Dermis microvascular lymphatic vessel endothelial cell (primary cell): Measurements from ENCODE around the gene ZNF117. TPM values are rescaled to one million over a fixed set of nuclear protein-coding genes. Genes with fewer than 3 reads are reported as not detected.
"Not testable (repeated sequence)": the region's sequence is repeated elsewhere in the genome, so short reads cannot be mapped to it uniquely, and the experiment has no call there.

Experiments
- DNase-seq, 2 donors: peaks; one replicate each; pipeline versions ENCODE4 v3.0.0 to v3.0.0-alpha.2; 2010; ENCODE audit warnings: low read depth in 2 of 2
- total RNA-seq: library from RNA; depleted of rRNA; stranded (reverse); fragments of >200 nt; gene quantifications from 2 replicates; pipeline ENCODE4 v1.2.1, GENCODE V29; 2014

The ZNF117 gene
- total RNA-seq, 1 donor from 2014 or later: 1.2 TPM

DNA sequence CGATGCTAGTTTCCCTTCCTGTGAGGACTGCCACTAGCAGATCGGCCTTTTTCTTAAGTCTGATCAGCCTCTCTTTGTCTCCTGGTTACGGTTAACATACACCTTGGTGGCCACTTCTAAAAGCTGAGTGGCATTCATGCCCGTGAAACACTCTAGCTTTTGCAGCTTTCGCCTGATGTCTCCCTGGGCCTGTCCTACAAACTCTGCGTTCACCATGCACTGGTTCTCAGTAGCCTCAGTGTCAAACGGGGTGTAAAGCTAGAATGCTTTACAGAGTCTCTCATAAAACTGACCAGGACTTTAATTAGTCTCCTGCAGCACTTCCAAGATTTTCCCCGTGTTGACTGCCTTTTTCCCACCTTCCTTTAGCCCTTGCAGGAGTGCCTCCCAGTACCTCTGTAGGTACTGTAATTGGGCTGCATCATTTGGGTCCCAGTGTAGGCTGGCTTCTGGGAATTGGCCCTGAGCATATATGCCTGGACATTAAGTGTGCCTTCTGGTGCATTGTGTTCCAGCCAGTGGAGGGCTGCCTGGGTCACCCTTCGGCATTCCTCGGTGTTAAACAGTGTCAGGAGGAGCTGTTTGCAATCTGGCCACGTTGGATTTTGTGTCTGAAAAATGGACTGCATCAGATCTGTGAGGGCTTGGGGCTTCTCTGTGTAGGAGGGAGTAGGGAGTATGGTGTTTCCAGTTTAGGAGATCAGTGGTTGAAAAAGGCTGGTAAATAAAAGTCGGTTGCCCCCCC lies 6.5 kb upstream of the ZNF117 start:
- no peak for DNase-seq

DNA sequence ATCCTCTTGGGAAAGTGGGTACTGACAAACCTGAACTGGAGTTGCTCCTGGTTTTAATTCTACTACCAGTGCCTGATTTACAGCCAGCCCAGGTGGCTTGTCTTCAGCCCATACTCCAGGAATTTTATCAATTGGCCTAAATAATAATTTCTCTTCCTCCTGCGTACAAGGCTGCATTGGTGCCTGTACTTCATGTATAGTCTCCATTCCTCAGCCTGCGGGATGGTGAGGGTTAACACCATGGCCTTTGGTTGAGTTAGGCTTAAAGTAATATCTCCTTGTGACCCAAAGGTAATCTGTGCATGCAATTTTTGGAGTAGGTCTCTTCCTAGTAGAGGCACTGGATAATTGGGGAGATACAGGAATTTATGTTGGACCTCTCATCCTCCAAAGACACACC lies 5.5 kb upstream of the ZNF117 start:
- DNase-seq: no peak

GRCh38 chr7:64993901-64994300 lies 3.1 kb upstream of the ZNF117 start:
- DNase-seq: no peak

- no peak for DNase-seq
Measured at GRCh38 chr7:64992971-64993370, 2.1 kb upstream of the ZNF117 start.

GRCh38 chr7:64990216-64990615 lies 620 bp downstream of the ZNF117 start:
- DNase-seq: no peak

DNA sequence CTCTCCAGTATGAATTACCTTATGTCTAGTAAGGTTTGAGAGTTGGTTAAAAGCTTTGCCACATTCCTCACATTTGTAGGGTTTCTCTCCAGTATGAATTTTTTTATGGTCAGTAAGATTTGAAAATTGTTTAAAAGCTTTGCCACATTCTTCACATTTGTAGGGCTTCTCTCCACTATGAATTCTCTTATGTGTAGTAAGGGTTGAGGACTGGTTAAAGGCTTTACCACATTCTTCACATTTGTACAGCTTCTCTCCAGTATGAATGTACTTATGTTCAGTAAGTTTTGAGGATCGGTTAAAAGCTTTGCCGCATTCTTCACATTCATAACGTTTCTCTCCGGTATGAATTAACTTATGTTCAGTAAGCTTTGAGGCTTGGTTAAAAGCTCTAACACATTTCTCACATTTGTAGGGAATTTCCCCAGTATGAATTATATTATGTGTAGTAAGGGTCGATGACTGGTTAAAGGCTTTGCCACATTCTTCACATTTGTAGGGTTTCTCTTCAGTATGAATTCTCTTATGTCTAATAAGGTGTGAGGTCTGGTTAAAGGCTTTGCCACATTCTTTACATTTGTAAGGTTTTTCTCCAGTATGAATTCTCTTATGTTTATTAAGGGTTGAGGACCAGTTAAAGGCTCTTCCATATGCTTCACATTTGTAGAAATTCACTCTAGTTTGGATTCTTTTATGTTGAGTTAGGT lies 12.2 kb downstream of the ZNF117 start:
- DNase-seq: no peak

DNA sequence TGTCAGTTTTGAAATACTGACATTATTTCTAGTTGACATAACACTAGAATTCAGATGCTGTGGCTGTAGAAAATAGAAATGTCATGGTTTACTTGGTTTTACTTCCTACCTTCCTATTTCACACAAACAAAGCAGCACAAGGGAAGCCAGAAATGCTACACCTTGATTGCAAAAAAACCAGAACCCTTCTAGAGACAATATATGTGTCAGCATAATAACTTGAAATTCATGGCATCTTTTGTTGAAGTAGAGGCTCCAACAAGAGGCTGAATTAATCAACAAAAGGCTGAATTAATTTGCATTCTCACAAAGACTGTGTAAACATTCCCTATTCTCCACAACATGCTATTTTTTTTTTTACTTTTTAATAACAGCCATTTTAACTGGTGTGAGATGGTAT lies 25.2 kb downstream of the ZNF117 start:
- no peak for DNase-seq

DNA sequence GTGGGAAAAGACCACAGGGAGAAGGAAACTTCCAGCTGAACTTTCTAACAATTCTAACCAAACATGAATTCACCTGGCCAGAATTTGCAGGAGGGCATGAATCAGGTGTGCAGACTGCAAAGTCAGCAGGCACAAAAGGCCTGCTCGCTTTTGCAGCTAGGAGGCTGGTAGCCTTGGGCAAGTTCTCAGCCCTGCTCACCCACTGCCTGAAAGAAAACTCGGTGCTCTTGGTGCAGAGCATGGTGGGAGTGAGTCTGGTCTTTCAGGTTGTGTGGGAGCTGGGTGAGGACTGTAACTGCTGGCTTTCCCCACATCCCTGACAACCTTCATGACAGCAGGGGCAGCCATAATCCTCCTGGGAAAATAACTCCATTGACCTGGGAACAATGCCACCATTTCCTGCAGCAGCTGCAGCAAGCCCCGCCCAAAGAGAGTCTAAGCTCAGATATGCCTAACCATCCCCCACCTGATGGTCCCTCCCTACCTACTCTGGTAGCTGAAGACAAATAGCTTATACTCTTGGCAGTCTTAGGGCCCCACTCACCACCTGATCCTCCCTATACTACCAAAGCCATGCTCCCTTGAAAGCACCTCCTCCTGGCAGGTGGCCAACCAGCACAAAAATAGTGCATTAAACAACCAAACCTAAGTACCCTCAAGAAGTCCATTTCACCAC lies 31.6 kb downstream of the ZNF117 start:
- DNase-seq: peak; percentile 5 to 50

DNA sequence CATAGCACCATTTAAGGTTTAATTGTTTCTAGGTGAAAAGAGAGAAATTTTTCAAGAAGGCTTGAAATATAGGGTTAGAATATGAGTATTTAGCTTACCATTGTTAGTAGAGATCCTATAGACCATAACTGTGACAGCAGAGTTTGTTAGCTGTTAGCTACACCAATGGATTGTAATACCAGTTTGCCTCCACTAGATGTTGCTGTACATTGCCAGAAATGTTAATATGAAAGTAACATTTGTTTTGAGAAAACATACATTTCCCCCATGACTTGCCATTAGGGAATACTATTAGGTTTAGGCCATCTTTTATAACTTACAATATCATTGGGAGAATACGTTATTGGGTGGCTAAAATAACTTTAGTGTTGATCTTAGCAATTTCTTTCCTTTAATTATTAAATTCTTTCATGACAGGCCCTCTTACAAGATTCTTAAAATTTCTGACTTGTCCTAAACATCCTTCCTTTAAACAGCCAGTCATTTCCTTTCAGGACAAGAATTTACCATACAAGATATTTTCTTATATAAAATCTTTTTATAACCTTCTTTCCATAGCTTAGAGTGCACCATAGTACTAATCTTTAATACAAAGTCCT lies 39.5 kb downstream of the ZNF117 start:
- DNase-seq: peak; percentile 46 to 61

GRCh38 chr7:64950673-64951072 lies 40.2 kb downstream of the ZNF117 start:
- DNase-seq: not testable (repeated sequence)

DNA sequence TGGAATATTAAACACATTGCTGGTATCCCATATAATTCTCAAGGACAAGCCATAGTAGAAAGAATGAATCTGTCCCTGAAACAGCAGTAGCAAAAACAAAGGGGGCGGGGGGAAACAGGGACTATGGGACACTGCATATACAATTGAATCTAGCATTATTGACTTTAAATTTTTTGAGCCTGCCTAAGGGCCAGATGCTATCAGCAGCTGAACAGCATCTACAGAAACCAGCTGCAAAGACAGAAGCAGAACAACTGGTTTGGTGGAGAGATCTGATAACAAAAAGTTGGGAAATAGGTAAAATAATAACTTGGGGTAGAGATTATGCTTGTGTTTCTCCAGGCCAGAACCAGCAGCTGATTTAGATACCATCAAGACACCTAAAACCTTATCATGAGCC lies 42.1 kb downstream of the ZNF117 start:
- DNase-seq: not testable (repeated sequence)

DNA sequence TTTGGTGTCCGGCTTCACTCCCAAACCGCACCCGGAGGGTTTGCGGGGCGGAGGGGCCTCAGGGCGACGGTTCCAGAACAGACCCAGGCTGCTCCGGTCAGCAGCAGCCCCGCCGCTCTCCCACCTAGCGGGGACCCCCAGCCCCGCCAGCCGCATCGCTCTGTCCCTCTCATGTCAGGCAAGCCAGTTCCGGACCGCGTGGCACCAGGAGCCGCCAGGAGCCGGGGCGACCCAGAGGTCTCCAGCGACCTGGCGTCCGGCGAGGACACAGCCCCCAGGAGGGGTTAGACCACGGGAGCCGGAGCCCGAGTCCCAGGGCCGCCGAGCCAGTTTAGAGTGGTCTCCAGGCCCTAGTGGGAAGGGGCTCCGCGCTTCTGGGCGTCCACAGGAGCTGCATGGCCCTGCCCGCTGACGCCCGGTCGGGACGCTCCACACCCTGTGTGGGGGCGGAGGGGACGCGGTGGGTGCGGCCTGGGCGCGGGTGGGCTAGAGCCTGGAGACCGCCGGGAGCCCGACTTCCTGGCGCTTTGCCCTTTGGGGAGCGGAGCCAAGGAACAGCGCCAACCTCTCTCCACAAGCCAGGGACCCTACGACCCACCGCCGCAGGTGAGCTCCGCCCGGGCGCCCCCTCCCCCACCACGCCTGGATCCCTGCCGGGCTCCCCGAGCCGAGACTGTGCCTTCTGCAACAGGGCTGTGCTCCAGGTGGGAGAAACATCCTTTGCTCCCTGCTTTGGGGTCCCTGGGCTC lies 43.4 kb downstream of the ZNF117 start:
- no peak for DNase-seq

DNA sequence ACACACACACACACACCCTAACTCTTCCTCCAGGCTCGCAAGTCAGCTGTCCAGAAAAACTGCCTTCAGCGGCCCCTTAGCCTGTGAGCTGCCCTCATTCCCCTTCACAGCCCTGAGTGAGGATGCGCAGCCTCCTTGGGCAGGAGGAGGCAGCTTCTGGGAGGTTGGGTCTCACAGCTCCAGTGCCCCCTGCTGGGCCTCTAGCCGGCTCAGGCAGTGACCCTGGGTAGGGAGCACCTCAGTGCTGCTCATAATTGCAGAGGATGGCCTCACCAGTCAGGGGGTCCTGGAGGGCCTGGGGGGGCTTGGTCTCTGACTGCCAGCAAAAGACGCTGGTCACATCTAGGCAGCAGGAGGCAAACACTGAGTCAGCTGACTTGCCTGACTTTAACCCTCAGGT lies 44.1 kb downstream of the ZNF117 start:
- peak in 1 of 2 donors; percentile 14 for DNase-seq

DNA sequence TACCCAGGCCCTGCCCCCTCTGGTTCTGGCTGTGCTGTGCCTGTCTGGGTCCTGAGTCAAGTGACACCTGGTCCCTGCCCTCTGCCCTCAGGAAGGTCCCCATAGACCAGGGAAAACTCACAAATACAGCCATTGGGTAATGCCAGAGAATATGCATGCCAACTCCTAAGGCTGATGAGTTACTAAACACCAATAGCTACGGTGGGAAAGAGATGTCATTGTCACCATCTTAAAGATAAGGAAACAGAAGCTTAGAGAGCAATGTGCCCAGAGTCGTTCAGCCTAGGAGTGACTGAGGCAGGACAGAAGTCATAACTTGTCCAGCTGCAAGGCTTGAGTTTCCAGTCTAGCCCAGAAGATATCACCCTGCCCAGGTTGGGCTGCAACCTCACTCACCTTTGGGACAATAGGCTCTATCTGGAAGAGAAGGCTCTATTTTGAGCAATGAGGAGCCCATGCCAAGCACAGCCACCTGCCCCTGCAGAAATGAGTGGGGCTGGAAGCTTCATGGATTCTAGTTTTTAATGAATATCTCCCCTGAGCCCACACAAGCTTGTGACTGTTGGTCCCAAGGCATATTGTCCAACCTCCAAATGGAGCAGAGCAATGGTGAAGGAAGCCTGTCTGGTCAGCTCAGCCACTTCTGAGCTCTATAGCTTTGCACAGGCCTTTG lies 45.2 kb downstream of the ZNF117 start:
- DNase-seq: peak in 1 of 2 donors; percentile 21

GRCh38 chr7:64944667-64945502 lies 46.0 kb downstream of the ZNF117 start:
- DNase-seq: not testable (repeated sequence)

- DNase-seq: not testable (repeated sequence)
Measured at GRCh38 chr7:64940021-64940420, 50.8 kb downstream of the ZNF117 start.

- DNase-seq: no peak
Measured at GRCh38 chr7:64938540-64938939, 52.3 kb downstream of the ZNF117 start.

- no peak for DNase-seq
Measured at GRCh38 chr7:64934478-64934877, 56.4 kb downstream of the ZNF117 start.

GRCh38 chr7:64928252-64929187 lies 62.3 kb downstream of the ZNF117 start:
- DNase-seq: not testable (repeated sequence)
